HG03135 (cell line): ENCODE results near the gene SYNE3.
"Not testable (repeated sequence)": the region's sequence is repeated elsewhere in the genome, so short reads cannot be mapped to it uniquely, and the experiment has no call there.

Experiments used
- ATAC-seq: cut with Tn5 transposase; IDR thresholded peaks from one replicate; pipeline ENCODE4 v1.9.1; 2021; ENCODE audit warnings: mild to moderate bottlenecking, moderate library complexity; ENCODE audit not compliant: unreplicated experiment

Gene SYNE3

GRCh38 chr14:95524706-95525512 lies 8.5 kb upstream of the SYNE3 start:
- no peak for ATAC-seq

- ATAC-seq = no peak
Observed at GRCh38 chr14:95523815-95524448, 7.5 kb upstream of the SYNE3 start.

- ATAC-seq = no peak
Observed at GRCh38 chr14:95523051-95523814, 6.8 kb upstream of the SYNE3 start.

GRCh38 chr14:95522556-95522955 lies 6.1 kb upstream of the SYNE3 start:
- no peak for ATAC-seq

- no peak for ATAC-seq
Observed at GRCh38 chr14:95522116-95522515, 5.7 kb upstream of the SYNE3 start.

GRCh38 chr14:95521001-95521400 lies 4.6 kb upstream of the SYNE3 start:
- no peak for ATAC-seq

- ATAC-seq = no peak
Observed at GRCh38 chr14:95520346-95520745, 3.9 kb upstream of the SYNE3 start.

GRCh38 chr14:95519699-95520098 lies 3.2 kb upstream of the SYNE3 start:
- no peak for ATAC-seq

- no peak for ATAC-seq
Observed at GRCh38 chr14:95518045-95518751, 1.7 kb upstream of the SYNE3 start.

- ATAC-seq = peak; percentile 88
Observed at GRCh38 chr14:95515596-95516552, 576 bp downstream of the SYNE3 start.

- ATAC-seq = no peak
Observed at GRCh38 chr14:95515080-95515489, 1.4 kb downstream of the SYNE3 start.

- ATAC-seq = no peak
Observed at GRCh38 chr14:95514131-95515079, 2.0 kb downstream of the SYNE3 start.

GRCh38 chr14:95513291-95513690 lies 3.2 kb downstream of the SYNE3 start:
- no peak for ATAC-seq

GRCh38 chr14:95511687-95512086 lies 4.8 kb downstream of the SYNE3 start:
- no peak for ATAC-seq

GRCh38 chr14:95510804-95511203 lies 5.6 kb downstream of the SYNE3 start:
- ATAC-seq = no peak

GRCh38 chr14:95510344-95510743 lies 6.1 kb downstream of the SYNE3 start:
- ATAC-seq = not testable (repeated sequence)

- ATAC-seq = no peak
Observed at GRCh38 chr14:95509495-95509894, 7.0 kb downstream of the SYNE3 start.

GRCh38 chr14:95508377-95508776 lies 8.1 kb downstream of the SYNE3 start:
- ATAC-seq = no peak

- no peak for ATAC-seq
Observed at GRCh38 chr14:95507701-95508103, 8.7 kb downstream of the SYNE3 start.
